ENCODE data around the gene VRK1. TPM values are rescaled to one million over a fixed set of nuclear protein-coding genes. Genes with fewer than 3 reads are reported as not detected.

VRK1 gene
- polyA plus RNA-seq, 3 donors, result 5.5 to 14.3 (median 13.2) TPM

GRCh38 chr14:96858643-96859042 is 61.5 kb downstream of the VRK1 start:
- Histone ChIP-seq H3K27ac (ENCODE audit: low read depth in 1 of 2, low read length in 2 of 2) (no peak overlapping the region), H2AFZ (ENCODE audit: insufficient read depth, low read depth, low read length, poor library complexity, severe bottlenecking) (no peak overlapping the region), H3K4me1 (ENCODE audit: control insufficient read depth in 1 of 2, insufficient read depth in 2 of 2, low read length in 2 of 2) (no peaks in the 10 kb centered on the region), H3K9me3 (replicated peaks in 1 of 2; ENCODE audit: control insufficient read depth in 1 of 2, insufficient read depth in 1 of 2, low read length in 2 of 2) (no peaks in the 10 kb centered on the region), H3K9ac (ENCODE audit: insufficient read depth, low read length, poor library complexity, severe bottlenecking) (no peak overlapping the region), H3K36me3 (replicated peaks in 1 of 2; ENCODE audit: control insufficient read depth in 1 of 2, insufficient read depth in 2 of 2, low read length in 2 of 2) (peaks cover 26 to 73% of the 10 kb centered on the region in 2 donors), H3K4me3 (replicated peaks in 1 of 3; ENCODE audit: low read depth in 2 of 3, low read length in 3 of 3) (no peak overlapping the region), H3K79me2 (ENCODE audit: insufficient read depth, low read length) (no peaks in the 10 kb centered on the region), H3K4me2 (replicated peaks; ENCODE audit: extremely low read depth, low read length, poor library complexity, severe bottlenecking) (no peak overlapping the region), H3K27me3 (ENCODE audit: control insufficient read depth in 2 of 2, insufficient read depth in 2 of 2, low read length in 2 of 2) (no peaks in the 10 kb centered on the region), H4K20me1 (ENCODE audit: insufficient read depth, low read length) (no peaks in the 10 kb centered on the region)
- no peak for DNase-seq
- TF ChIP-seq, protein P1, sequence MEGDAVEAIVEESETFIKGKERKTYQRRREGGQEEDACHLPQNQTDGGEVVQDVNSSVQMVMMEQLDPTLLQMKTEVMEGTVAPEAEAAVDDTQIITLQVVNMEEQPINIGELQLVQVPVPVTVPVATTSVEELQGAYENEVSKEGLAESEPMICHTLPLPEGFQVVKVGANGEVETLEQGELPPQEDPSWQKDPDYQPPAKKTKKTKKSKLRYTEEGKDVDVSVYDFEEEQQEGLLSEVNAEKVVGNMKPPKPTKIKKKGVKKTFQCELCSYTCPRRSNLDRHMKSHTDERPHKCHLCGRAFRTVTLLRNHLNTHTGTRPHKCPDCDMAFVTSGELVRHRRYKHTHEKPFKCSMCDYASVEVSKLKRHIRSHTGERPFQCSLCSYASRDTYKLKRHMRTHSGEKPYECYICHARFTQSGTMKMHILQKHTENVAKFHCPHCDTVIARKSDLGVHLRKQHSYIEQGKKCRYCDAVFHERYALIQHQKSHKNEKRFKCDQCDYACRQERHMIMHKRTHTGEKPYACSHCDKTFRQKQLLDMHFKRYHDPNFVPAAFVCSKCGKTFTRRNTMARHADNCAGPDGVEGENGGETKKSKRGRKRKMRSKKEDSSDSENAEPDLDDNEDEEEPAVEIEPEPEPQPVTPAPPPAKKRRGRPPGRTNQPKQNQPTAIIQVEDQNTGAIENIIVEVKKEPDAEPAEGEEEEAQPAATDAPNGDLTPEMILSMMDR (IDR thresholded peaks at IDR 0.05), result no peak
- Mint-ChIP-seq H3K27ac (no peak overlapping the region), H3K9me3 (no peaks in the 10 kb centered on the region), H3K27me3 (ENCODE audit: low read depth in 3 of 3) (no peaks in the 10 kb centered on the region), H3K36me3 (peaks cover 48 to 65% of the 10 kb centered on the region in 2 donors), H3K4me1 (no peaks in the 10 kb centered on the region), H3K4me3 (no peak overlapping the region)
- intact Hi-C loops (cut with micrococcal nuclease), result no loop called here

DNA sequence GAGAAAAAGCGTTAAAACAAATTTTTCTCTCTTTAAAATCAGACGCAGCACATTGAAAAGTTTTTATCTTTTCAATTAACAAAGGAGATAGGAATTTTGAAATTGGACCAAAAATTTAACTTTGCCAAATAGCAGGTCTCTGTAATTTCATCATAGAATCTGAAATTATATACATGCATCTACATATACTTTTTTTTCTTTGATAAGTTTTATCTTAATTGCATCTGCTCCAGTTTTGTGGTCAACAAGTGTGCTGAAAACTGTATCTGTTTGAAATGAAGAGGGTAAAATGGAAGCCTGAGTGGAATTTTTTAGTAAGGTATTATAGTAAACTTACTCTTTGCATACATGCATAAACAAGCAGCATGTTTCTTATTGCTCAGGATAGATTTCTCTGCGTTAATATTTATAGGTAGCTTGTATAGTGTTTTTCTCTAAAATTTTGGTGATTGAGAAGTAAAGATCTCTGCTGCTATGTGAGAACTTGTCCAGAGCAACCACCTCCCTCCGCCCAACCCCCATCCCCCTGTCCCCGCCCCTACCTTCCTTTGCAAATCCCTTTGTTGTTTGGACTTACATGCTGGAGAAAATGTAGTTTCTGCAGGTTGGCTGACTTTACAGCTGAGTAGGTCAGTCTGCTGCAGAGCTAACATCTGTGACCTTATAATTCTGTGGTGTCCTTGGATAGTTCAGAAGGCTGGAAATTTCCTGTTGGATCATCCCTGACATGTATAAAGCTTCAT is 64.6 kb downstream of the VRK1 start:
- H3K27me3 Mint-ChIP-seq (ENCODE audit: low read depth in 3 of 3), result no peaks in the 10 kb centered on the region

More for the DNA sequence above, 64.6 kb downstream of the VRK1 start:
- no peak overlapping the region for H3K4me2 ChIP-seq (replicated peaks; ENCODE audit: extremely low read depth, low read length, poor library complexity, severe bottlenecking)
- H2AFZ ChIP-seq (ENCODE audit: insufficient read depth, low read depth, low read length, poor library complexity, severe bottlenecking), result no peak overlapping the region
- TF ChIP-seq, protein P1 (IDR thresholded peaks at IDR 0.05), result no peak
- no peaks in the 10 kb centered on the region for H3K27me3 ChIP-seq (ENCODE audit: control insufficient read depth in 2 of 2, insufficient read depth in 2 of 2, low read length in 2 of 2)
- no peaks in the 10 kb centered on the region for H3K79me2 ChIP-seq (ENCODE audit: insufficient read depth, low read length)
- H4K20me1 ChIP-seq (ENCODE audit: insufficient read depth, low read length), result no peaks in the 10 kb centered on the region
- no peaks in the 10 kb centered on the region for H3K4me1 Mint-ChIP-seq
- no peak overlapping the region for H3K4me3 ChIP-seq (replicated peaks in 1 of 3; ENCODE audit: low read depth in 2 of 3, low read length in 3 of 3)
- intact Hi-C loops (cut with micrococcal nuclease), result no loop called here
- no CpG with 5 or more reads among the region's 5 CpGs for WGBS (ENCODE audit: insufficient coverage)
- no peak overlapping the region for H3K9ac ChIP-seq (ENCODE audit: insufficient read depth, low read length, poor library complexity, severe bottlenecking)
- H3K9me3 ChIP-seq (replicated peaks in 1 of 2; ENCODE audit: control insufficient read depth in 1 of 2, insufficient read depth in 1 of 2, low read length in 2 of 2), result no peaks in the 10 kb centered on the region
- H3K9me3 Mint-ChIP-seq, result no peaks in the 10 kb centered on the region
- no peak for DNase-seq
- H3K27ac Mint-ChIP-seq, result no peak overlapping the region
- H3K36me3 ChIP-seq (replicated peaks in 1 of 2; ENCODE audit: control insufficient read depth in 1 of 2, insufficient read depth in 2 of 2, low read length in 2 of 2), result peaks cover 13 to 67% of the 10 kb centered on the region in 2 donors
- no peak overlapping the region for H3K4me3 Mint-ChIP-seq
- H3K4me1 ChIP-seq (ENCODE audit: control insufficient read depth in 1 of 2, insufficient read depth in 2 of 2, low read length in 2 of 2), result no peaks in the 10 kb centered on the region
- H3K27ac ChIP-seq (ENCODE audit: low read depth in 1 of 2, low read length in 2 of 2), result no peak overlapping the region
- peaks cover 59 to 78% of the 10 kb centered on the region in 2 donors for H3K36me3 Mint-ChIP-seq

All from CD14-positive monocyte (primary cell).